K562 (cell line): ENCODE data around the gene KCND3.

Experiments used
- EP300 ChIP-seq: IDR thresholded peaks from 2 replicates; pipeline ENCODE4 v1.6.1; 2012; ENCODE audit warnings: low read length, improper control_type of control experiment
- TOE1 ChIP-seq, 2 experiments: fragments of 450-650 bp in 1 of 2; sonication (generic) in 1 of 2; formaldehyde crosslinking in 1 of 2; IDR thresholded peaks; 2 replicates each; pipeline versions ENCODE4 v1.7.1 to v1.8.0; 2016 to 2022; ENCODE audit warnings: borderline replicate concordance in 2 of 2, mild to moderate bottlenecking in 2 of 2, antibody characterized with exemption in 1 of 2, inconsistent platforms in 1 of 2, low read depth in 1 of 2, missing genetic modification reagents in 1 of 2, moderate library complexity in 1 of 2
- TF ChIP-seq, protein P1 (sequence below), 3 experiments: IDR thresholded peaks in 2 of 3; conservative IDR thresholded peaks in 1 of 3; 2 replicates each; pipeline ENCODE4 v1.5.1; 2011 to 2012; ENCODE audit warnings: low read length in 3 of 3, mild to moderate bottlenecking in 3 of 3, control low read depth in 2 of 3, improper control_type of control experiment in 1 of 3, inconsistent platforms in 1 of 3, low read depth in 1 of 3, mixed read lengths in 1 of 3, moderate library complexity in 1 of 3; ENCODE audit not compliant: insufficient read depth in 2 of 3

DNA sequence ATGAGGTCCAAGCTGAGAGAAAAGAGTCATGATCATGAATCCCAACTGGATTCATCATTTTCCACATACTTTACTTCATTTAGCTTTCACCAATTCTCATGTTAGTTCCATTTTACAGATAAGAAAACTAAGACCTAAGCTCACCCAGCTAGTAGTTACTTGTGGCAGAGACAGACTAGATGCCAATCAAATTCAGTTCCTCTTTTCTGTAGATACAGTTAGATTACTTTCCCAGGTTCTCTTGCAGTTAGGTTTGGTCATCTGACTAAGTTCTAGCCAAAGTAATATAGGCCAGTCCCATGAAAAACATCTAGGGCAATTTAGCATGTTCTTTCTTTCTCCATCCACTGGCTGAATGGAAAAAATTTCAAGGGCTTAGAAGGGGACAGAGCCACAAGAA, 8.9 kb upstream of the KCND3 start:
- TF ChIP-seq, protein P1, sequence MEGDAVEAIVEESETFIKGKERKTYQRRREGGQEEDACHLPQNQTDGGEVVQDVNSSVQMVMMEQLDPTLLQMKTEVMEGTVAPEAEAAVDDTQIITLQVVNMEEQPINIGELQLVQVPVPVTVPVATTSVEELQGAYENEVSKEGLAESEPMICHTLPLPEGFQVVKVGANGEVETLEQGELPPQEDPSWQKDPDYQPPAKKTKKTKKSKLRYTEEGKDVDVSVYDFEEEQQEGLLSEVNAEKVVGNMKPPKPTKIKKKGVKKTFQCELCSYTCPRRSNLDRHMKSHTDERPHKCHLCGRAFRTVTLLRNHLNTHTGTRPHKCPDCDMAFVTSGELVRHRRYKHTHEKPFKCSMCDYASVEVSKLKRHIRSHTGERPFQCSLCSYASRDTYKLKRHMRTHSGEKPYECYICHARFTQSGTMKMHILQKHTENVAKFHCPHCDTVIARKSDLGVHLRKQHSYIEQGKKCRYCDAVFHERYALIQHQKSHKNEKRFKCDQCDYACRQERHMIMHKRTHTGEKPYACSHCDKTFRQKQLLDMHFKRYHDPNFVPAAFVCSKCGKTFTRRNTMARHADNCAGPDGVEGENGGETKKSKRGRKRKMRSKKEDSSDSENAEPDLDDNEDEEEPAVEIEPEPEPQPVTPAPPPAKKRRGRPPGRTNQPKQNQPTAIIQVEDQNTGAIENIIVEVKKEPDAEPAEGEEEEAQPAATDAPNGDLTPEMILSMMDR (IDR thresholded peaks at IDR 0.05 in 2 of 3, conservative IDR thresholded peaks at IDR 0.05 in 1 of 3; ENCODE audit: insufficient read depth in 2 of 3, low read depth in 1 of 3, low read length in 3 of 3), result no peak
- TF ChIP-seq TOE1 (IDR thresholded peaks at IDR 0.05; ENCODE audit: borderline replicate concordance) (no peak), TOE1 (CRISPR knock-in tag; IDR thresholded peaks at IDR 0.05; ENCODE audit: borderline replicate concordance, low read depth) (no peak), EP300 (no peak)
